Measurements from ENCODE around the gene BFSP2.

BFSP2 gene

DNA sequence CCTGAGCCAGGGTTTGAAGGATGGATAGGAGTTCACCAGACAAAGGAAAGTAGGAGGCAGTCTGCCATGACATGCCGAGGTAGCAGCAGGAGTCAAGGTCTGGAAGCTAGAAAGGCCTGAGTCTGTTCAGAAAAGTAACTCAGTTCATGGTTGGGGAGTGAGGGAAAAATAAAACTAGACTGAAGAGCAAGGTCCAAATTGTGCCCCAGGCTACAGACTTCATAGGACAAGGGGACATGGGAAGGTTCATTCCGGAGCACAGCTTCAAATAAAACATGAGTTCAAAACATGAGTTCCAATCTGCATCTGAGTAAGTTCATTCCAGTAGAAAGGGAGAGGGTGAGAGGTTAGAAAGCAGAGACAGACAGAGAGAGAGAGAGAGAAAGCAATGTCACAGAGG, 39.7 kb downstream of the BFSP2 start:
- Histone ChIP-seq H3K9me3 (ENCODE audit: insufficient read depth, low read length) (peaks cover 5% of the 10 kb centered on the region; the same call in 1 of the 2 replicates), H3K27ac (ENCODE audit: low read length) (no peak overlapping the region), H2AFZ (ENCODE audit: low read depth, low read length) (no peak overlapping the region)

GRCh38 chr3:133440652-133441051, 40.8 kb downstream of the BFSP2 start:
- peaks cover 5% of the 10 kb centered on the region; the same call in 1 of the 2 replicates for H3K9me3 ChIP-seq (ENCODE audit: insufficient read depth, low read length)
- no peak overlapping the region for H2AFZ ChIP-seq (ENCODE audit: low read depth, low read length)
- no peaks in the 10 kb centered on the region for H4K20me1 ChIP-seq (ENCODE audit: insufficient read depth, low read length)
- H3K9ac ChIP-seq (ENCODE audit: low read length): no peak overlapping the region
- no peak overlapping the region for H3K27ac ChIP-seq (ENCODE audit: low read length)
- H3K4me1 ChIP-seq (ENCODE audit: low read length): peaks cover 49% of the 10 kb centered on the region
- no peaks in the 10 kb centered on the region for H3K27me3 ChIP-seq (ENCODE audit: low read depth, low read length)
- no peaks in the 10 kb centered on the region for H3K79me2 ChIP-seq (ENCODE audit: low read length)
- H3K4me3 ChIP-seq (ENCODE audit: low read length): no peak overlapping the region
- no peak overlapping the region for H3K4me2 ChIP-seq (ENCODE audit: low read length)
- TF ChIP-seq, protein P1, sequence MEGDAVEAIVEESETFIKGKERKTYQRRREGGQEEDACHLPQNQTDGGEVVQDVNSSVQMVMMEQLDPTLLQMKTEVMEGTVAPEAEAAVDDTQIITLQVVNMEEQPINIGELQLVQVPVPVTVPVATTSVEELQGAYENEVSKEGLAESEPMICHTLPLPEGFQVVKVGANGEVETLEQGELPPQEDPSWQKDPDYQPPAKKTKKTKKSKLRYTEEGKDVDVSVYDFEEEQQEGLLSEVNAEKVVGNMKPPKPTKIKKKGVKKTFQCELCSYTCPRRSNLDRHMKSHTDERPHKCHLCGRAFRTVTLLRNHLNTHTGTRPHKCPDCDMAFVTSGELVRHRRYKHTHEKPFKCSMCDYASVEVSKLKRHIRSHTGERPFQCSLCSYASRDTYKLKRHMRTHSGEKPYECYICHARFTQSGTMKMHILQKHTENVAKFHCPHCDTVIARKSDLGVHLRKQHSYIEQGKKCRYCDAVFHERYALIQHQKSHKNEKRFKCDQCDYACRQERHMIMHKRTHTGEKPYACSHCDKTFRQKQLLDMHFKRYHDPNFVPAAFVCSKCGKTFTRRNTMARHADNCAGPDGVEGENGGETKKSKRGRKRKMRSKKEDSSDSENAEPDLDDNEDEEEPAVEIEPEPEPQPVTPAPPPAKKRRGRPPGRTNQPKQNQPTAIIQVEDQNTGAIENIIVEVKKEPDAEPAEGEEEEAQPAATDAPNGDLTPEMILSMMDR (IDR thresholded peaks at IDR 0.05; ENCODE audit: low read depth, low read length): no peak
- no peak for TF ChIP-seq EZH2phosphoT487 (IDR thresholded peaks at IDR 0.05; ENCODE audit: low read depth)
- H3K36me3 ChIP-seq (replicated peaks; ENCODE audit: low read depth, low read length): no peaks in the 10 kb centered on the region

More for the DNA sequence above, 39.7 kb downstream of the BFSP2 start:
- Histone ChIP-seq H3K27me3 (ENCODE audit: low read depth, low read length) (no peaks in the 10 kb centered on the region), H4K20me1 (ENCODE audit: insufficient read depth, low read length) (no peaks in the 10 kb centered on the region), H3K4me3 (ENCODE audit: low read length) (no peak overlapping the region), H3K36me3 (replicated peaks; ENCODE audit: low read depth, low read length) (no peaks in the 10 kb centered on the region), H3K9ac (ENCODE audit: low read length) (no peak overlapping the region), H3K4me2 (ENCODE audit: low read length) (no peak overlapping the region), H3K79me2 (ENCODE audit: low read length) (no peaks in the 10 kb centered on the region), H3K4me1 (ENCODE audit: low read length) (peaks cover 38% of the 10 kb centered on the region)
- TF ChIP-seq, protein P1 (IDR thresholded peaks at IDR 0.05; ENCODE audit: low read depth, low read length): no peak
- no peak for TF ChIP-seq EZH2phosphoT487 (IDR thresholded peaks at IDR 0.05; ENCODE audit: low read depth)

DNA sequence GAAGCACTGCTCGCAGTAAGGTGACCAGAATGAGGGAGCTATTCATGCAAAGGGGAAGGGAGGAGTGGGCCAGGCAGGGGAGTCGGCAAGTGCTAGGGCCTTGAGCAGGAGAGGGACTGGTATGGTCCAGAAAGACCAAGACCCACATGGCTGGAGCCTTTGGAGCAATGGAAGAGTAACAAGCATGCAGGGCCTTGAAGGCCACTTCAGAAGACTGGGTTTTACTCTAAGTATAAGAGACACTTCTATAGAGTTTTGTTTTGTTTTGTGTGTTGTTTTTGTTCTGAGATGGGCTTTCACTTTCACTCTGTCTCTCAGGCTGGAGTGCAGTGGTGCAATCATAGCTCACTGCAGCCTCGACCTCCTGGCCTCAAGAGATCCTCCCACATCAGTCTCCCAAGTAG, 42.0 kb downstream of the BFSP2 start:
- peaks cover 56% of the 10 kb centered on the region for H3K4me1 ChIP-seq (ENCODE audit: low read length)
- TF ChIP-seq, protein P1 (IDR thresholded peaks at IDR 0.05; ENCODE audit: low read depth, low read length): no peak
- no peaks in the 10 kb centered on the region for H4K20me1 ChIP-seq (ENCODE audit: insufficient read depth, low read length)
- peak overlapping the region; percentile 86 for H3K4me2 ChIP-seq (ENCODE audit: low read length)
- no peaks in the 10 kb centered on the region for H3K79me2 ChIP-seq (ENCODE audit: low read length)
- peaks cover 5% of the 10 kb centered on the region; the same call in 1 of the 2 replicates for H3K9me3 ChIP-seq (ENCODE audit: insufficient read depth, low read length)
- H3K27me3 ChIP-seq (ENCODE audit: low read depth, low read length): no peaks in the 10 kb centered on the region
- no peak overlapping the region for H3K9ac ChIP-seq (ENCODE audit: low read length)
- no peaks in the 10 kb centered on the region for H3K36me3 ChIP-seq (replicated peaks; ENCODE audit: low read depth, low read length)
- H3K4me3 ChIP-seq (ENCODE audit: low read length): peak overlapping the region; percentile 50
- H3K27ac ChIP-seq (ENCODE audit: low read length): 0 out of 2 replicates have a peak overlapping the region, but pooled peaks have one; percentile 7
- peak overlapping the region; percentile 81 for H2AFZ ChIP-seq (ENCODE audit: low read depth, low read length)

DNA sequence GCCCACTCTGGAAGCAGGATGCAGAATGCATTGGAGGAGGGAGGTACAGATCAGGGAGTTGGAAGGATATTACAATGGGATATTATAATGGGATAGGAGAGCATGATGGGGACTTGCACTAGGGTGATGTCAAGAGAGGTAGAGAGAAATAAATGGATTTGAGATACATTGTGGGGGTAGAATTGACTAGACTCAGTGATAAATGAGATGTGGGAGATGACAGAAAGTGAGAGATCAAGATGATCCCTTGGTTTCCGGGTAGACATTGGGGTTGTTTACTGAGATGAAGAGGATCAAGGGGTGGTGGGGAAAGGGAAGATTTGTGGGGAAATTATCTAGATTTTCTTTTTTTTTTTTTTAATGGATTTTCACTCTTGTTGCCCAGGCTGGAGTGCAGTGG, 42.7 kb downstream of the BFSP2 start:
- TF ChIP-seq, protein P1 (IDR thresholded peaks at IDR 0.05; ENCODE audit: low read depth, low read length): no peak
- no peak for TF ChIP-seq EZH2phosphoT487 (IDR thresholded peaks at IDR 0.05; ENCODE audit: low read depth)
- peaks cover 5% of the 10 kb centered on the region; the same call in 1 of the 2 replicates for H3K9me3 ChIP-seq (ENCODE audit: insufficient read depth, low read length)
- H2AFZ ChIP-seq (ENCODE audit: low read depth, low read length): peak overlapping the region; percentile 81; the same call in 1 of the 2 replicates
- no peaks in the 10 kb centered on the region for H3K36me3 ChIP-seq (replicated peaks; ENCODE audit: low read depth, low read length)
- no peak overlapping the region for H3K9ac ChIP-seq (ENCODE audit: low read length)
- H3K4me1 ChIP-seq (ENCODE audit: low read length): peaks cover 63% of the 10 kb centered on the region
- no peaks in the 10 kb centered on the region for H3K79me2 ChIP-seq (ENCODE audit: low read length)
- H3K27me3 ChIP-seq (ENCODE audit: low read depth, low read length): no peaks in the 10 kb centered on the region
- H3K4me3 ChIP-seq (ENCODE audit: low read length): peak overlapping the region; percentile 50; the same call in 1 of the 2 replicates
- no peak overlapping the region for H3K27ac ChIP-seq (ENCODE audit: low read length)
- peak overlapping the region; percentile 86 for H3K4me2 ChIP-seq (ENCODE audit: low read length)
- H4K20me1 ChIP-seq (ENCODE audit: insufficient read depth, low read length): no peaks in the 10 kb centered on the region

Measured in OCI-LY3 (cell line).